ENCODE measurements around the gene BCL2A1. TPM values are rescaled to one million over a fixed set of nuclear protein-coding genes. Genes with fewer than 3 reads are reported as not detected.

Gene BCL2A1
- total and polyA plus RNA-seq, 10 of the 15 experiments (the other 5 are each of a cell fraction or from before 2014, with no cell fraction given), result 181 to 570 (median 321) TPM

GRCh38 chr15:79981831-79982455 lies 10.9 kb upstream of the BCL2A1 start (continued):
- TF ChIP-seq CUX1 (IDR thresholded peaks at IDR 0.05; ENCODE audit: insufficient replicate concordance, low read depth, low read length) (peak; percentile 94), MEF2B (IDR thresholded peaks at IDR 0.05; ENCODE audit: partially characterized antibody, poor library complexity, severe bottlenecking) (peak; percentile 94), USF2 (IDR thresholded peaks at IDR 0.05; ENCODE audit: borderline replicate concordance, low read depth, low read length) (peak; percentile 20; the same call in 1 of the 2 replicates), BCLAF1 (IDR thresholded peaks at IDR 0.05) (no peak), SREBF2 (IDR thresholded peaks at IDR 0.05; ENCODE audit: low read length) (no peak), SUZ12 (IDR thresholded peaks at IDR 0.05; ENCODE audit: unreplicated experiment) (no peak), STAT3 (IDR thresholded peaks at IDR 0.05; ENCODE audit: low read depth, low read length) (0 out of 2 replicates have a peak, but pooled peaks have one; percentile 71), EED (IDR thresholded peaks at IDR 0.05; ENCODE audit: low read depth) (peak; percentile 94), BACH1 (IDR thresholded peaks at IDR 0.05; ENCODE audit: borderline replicate concordance) (peak; percentile 80; the same call in 1 of the 2 replicates), SKIL (IDR thresholded peaks at IDR 0.05; ENCODE audit: low read depth, poor library complexity, severe bottlenecking) (peak; percentile 70), SMC3 (IDR thresholded peaks at IDR 0.05; ENCODE audit: borderline replicate concordance, low read length) (no peak; the same call in 1 of the 2 replicates), TBL1XR1 (IDR thresholded peaks at IDR 0.05; ENCODE audit: low read depth, low read length) (0 out of 2 replicates have a peak, but pooled peaks have one; percentile 60), ZNF217 (IDR thresholded peaks at IDR 0.05) (peak; percentile 74; the same call in 1 of the 2 replicates), ATF2 (IDR thresholded peaks at IDR 0.05; ENCODE audit: low read length) (no peak), ZNF384 (IDR thresholded peaks at IDR 0.05; ENCODE audit: borderline replicate concordance, low read depth, low read length) (no peak), SPI1 (IDR thresholded peaks at IDR 0.05; ENCODE audit: borderline replicate concordance, insufficient read depth, low read depth, low read length) (peak; percentile 90)

Measured in GM12878 (cell line).